ENCODE results near the gene TBX19.

- no peak for TF ChIP-seq CTCF (IDR thresholded peaks at IDR 0.05; ENCODE audit: low read depth, low read length, poor library complexity, severe bottlenecking)
- TF ChIP-seq EZH2phosphoT487 (IDR thresholded peaks at IDR 0.05; ENCODE audit: borderline replicate concordance, low read length) = no peak
Measured at GRCh38 chr1:168271636-168272035, 9.0 kb upstream of the TBX19 start.

All from DOHH2 (cell line).